Natural killer cell (primary cell): ENCODE results near the gene L3MBTL3. TPM values are rescaled to one million over a fixed set of nuclear protein-coding genes. Genes with fewer than 3 reads are reported as not detected.
A peak's percentile ranks its signal among the peaks of the same experiment; 100 is the strongest.

Experiments used
- ATAC-seq, 3 donors: fragments of 150-1000 bp in 2 of 3; fragments of 200-7000 bp in 1 of 3; cut with Tn5 transposase; 1 replicate in 1 of 3; 2 replicates in 2 of 3; pipeline ENCODE4 v1.10.0; 2021; ENCODE audit warnings: mild to moderate bottlenecking in 2 of 3, moderate library complexity in 2 of 3
- DNase-seq, 2 donors: peaks; one replicate each; pipeline versions ENCODE4 v3.0.0 to v3.0.0-alpha.2; 2013 to 2021; ENCODE audit warnings: mixed read lengths in 1 of 2
- H3K27ac ChIP-seq: one replicate; pipeline ENCODE4 v1.5.1; 2013; ENCODE audit warnings: mild to moderate bottlenecking, low read length
- H3K27me3 ChIP-seq: one replicate; pipeline ENCODE4 v1.6.1; 2013; ENCODE audit warnings: low read length; ENCODE audit not compliant: control insufficient read depth, insufficient read depth
- H3K36me3 ChIP-seq: one replicate; pipeline ENCODE4 v1.6.1; 2013; ENCODE audit warnings: low read length; ENCODE audit not compliant: control insufficient read depth, insufficient read depth
- H3K4me1 ChIP-seq: one replicate; pipeline ENCODE4 v1.6.1; 2013; ENCODE audit warnings: low read length; ENCODE audit not compliant: control insufficient read depth, insufficient read depth
- H3K4me3 ChIP-seq: one replicate; pipeline ENCODE4 v1.5.1; 2013; ENCODE audit warnings: low read length
- H3K9me3 ChIP-seq: one replicate; pipeline ENCODE4 v1.6.1; 2013; ENCODE audit warnings: low read length; ENCODE audit not compliant: control insufficient read depth, insufficient read depth
- H3K27ac Mint-ChIP-seq, 2 donors: one replicate each; pipeline ENCODE4 v1.8.0; 2022; ENCODE audit warnings: mild to moderate bottlenecking in 2 of 2, mixed read lengths in 2 of 2, moderate library complexity in 1 of 2
- H3K27me3 Mint-ChIP-seq, 2 donors: one replicate each; pipeline ENCODE4 v1.8.0; 2022; ENCODE audit warnings: low read depth in 2 of 2, mixed read lengths in 2 of 2
- H3K36me3 Mint-ChIP-seq: one replicate; pipeline ENCODE4 v1.8.0; 2022; ENCODE audit warnings: mixed read lengths
- H3K4me1 Mint-ChIP-seq, 2 donors: one replicate each; pipeline ENCODE4 v1.8.0; 2022; ENCODE audit warnings: mixed read lengths in 2 of 2
- H3K4me3 Mint-ChIP-seq: one replicate; pipeline ENCODE4 v1.8.0; 2022; ENCODE audit warnings: mild to moderate bottlenecking, moderate library complexity, mixed read lengths
- H3K9me3 Mint-ChIP-seq, 2 donors: one replicate each; pipeline ENCODE4 v1.8.0; 2022; ENCODE audit warnings: mixed read lengths in 2 of 2
- WGBS: methylation state at CpG from one replicate; pipeline ENCODE4 v1.1.7; 2013; ENCODE audit warnings: missing lambda C conversion rate; ENCODE audit not compliant: insufficient coverage; 5-methylcytosine and 5-hydroxymethylcytosine counted together
- intact Hi-C: fragments of 100-400 bp; cut with micrococcal nuclease; formaldehyde crosslinking; loops from one replicate; pipeline ENCODE4 v1.14.2; 2022
- total RNA-seq, 4 donors: library from RNA; stranded (reverse); fragments of 120-200 nt in 1 of 4; gene quantifications; one replicate each; pipeline versions ENCODE4 v1.2.3 to v1.2.4, GENCODE V29; 2013 to 2022
- TF ChIP-seq, protein P1 (sequence below): fragments of 200-600 bp; IDR thresholded peaks from one replicate; pipeline ENCODE4 v1.8.0; 2022; ENCODE audit warnings: antibody characterized with exemption

The L3MBTL3 gene
- total RNA-seq, 3 donors from 2014 or later (not counting 1 experiment from before 2014, with no cell fraction given), result 24.1 to 42.4 (median 27.5) TPM

GRCh38 chr6:130010387-130010786, 8.0 kb upstream of the L3MBTL3 start:
- Histone ChIP-seq H3K27ac (no peak overlapping the region), H3K27me3 (no peaks in the 10 kb centered on the region), H3K9me3 (no peaks in the 10 kb centered on the region), H3K4me1 (no peaks in the 10 kb centered on the region), H3K4me3 (no peak overlapping the region), H3K36me3 (no peaks in the 10 kb centered on the region)
- intact Hi-C loops, result no loop called here
- Mint-ChIP-seq H3K36me3 (no peaks in the 10 kb centered on the region), H3K27me3 (peaks cover 7 to 22% of the 10 kb centered on the region in 2 donors), H3K9me3 (no peaks in the 10 kb centered on the region), H3K27ac (no peak overlapping the region), H3K4me1 (no peaks in the 10 kb centered on the region), H3K4me3 (no peak overlapping the region)
- TF ChIP-seq, protein P1, sequence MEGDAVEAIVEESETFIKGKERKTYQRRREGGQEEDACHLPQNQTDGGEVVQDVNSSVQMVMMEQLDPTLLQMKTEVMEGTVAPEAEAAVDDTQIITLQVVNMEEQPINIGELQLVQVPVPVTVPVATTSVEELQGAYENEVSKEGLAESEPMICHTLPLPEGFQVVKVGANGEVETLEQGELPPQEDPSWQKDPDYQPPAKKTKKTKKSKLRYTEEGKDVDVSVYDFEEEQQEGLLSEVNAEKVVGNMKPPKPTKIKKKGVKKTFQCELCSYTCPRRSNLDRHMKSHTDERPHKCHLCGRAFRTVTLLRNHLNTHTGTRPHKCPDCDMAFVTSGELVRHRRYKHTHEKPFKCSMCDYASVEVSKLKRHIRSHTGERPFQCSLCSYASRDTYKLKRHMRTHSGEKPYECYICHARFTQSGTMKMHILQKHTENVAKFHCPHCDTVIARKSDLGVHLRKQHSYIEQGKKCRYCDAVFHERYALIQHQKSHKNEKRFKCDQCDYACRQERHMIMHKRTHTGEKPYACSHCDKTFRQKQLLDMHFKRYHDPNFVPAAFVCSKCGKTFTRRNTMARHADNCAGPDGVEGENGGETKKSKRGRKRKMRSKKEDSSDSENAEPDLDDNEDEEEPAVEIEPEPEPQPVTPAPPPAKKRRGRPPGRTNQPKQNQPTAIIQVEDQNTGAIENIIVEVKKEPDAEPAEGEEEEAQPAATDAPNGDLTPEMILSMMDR, result no peak
- WGBS, result 90% methylated on average over 2 of the region's 2 CpGs
- DNase-seq, result no peak
- ATAC-seq, result no peak

DNA sequence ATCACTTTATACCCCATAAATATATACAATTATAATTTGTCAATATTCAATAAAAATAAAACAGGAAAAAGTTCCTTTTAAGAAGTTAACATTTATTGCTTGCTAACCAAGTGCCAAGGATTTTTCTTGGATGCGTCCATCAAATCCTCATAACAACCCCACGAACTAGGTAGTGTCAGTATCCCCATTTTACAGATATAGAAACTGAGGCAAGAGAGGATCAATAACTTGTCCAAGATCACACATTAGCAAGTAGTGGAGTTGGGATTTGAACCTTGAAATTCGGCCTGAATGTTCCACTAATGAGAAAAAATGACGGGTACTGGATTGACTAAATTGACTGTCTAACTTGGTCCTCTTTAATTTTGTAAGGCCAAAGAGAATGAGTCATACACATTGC, 5.7 kb upstream of the L3MBTL3 start:
- Mint-ChIP-seq H3K4me1 (no peaks in the 10 kb centered on the region), H3K27ac (no peak overlapping the region), H3K4me3 (no peak overlapping the region), H3K36me3 (no peaks in the 10 kb centered on the region), H3K9me3 (no peaks in the 10 kb centered on the region), H3K27me3 (peaks cover 7 to 18% of the 10 kb centered on the region in 2 donors)
- intact Hi-C loops, result no loop called here
- Histone ChIP-seq H3K27me3 (no peaks in the 10 kb centered on the region), H3K4me1 (no peaks in the 10 kb centered on the region), H3K4me3 (no peak overlapping the region), H3K27ac (no peak overlapping the region), H3K36me3 (no peaks in the 10 kb centered on the region), H3K9me3 (no peaks in the 10 kb centered on the region)
- ATAC-seq (no peak), DNase-seq (no peak)
- WGBS, result 80% methylated on average over 2 of the region's 4 CpGs
- TF ChIP-seq, protein P1, result no peak

GRCh38 chr6:130018744-130019325, 454 bp downstream of the L3MBTL3 start:
- peak overlapping the region; percentile 71 for H3K4me3 ChIP-seq
- DNase-seq (peak; percentile 19 to 69), ATAC-seq (peak; percentile 24 to 41 (median 27))
- Mint-ChIP-seq H3K36me3 (peaks cover 8% of the 10 kb centered on the region), H3K27ac (peak overlapping the region; percentile 86 to 94), H3K9me3 (no peaks in the 10 kb centered on the region), H3K27me3 (no peaks in the 10 kb centered on the region), H3K4me3 (peak overlapping the region; percentile 99), H3K4me1 (peaks cover 14 to 15% of the 10 kb centered on the region in 2 donors)
- TF ChIP-seq, protein P1, result no peak
- intact Hi-C loops, result no loop called here
- WGBS, result under 1% methylated on average over 54 of the region's 54 CpGs
- H3K4me1 ChIP-seq, result peaks cover 4% of the 10 kb centered on the region
- H3K27me3 ChIP-seq, result no peaks in the 10 kb centered on the region
- peak overlapping the region; percentile 53 for H3K27ac ChIP-seq
- H3K36me3 ChIP-seq, result no peaks in the 10 kb centered on the region
- no peaks in the 10 kb centered on the region for H3K9me3 ChIP-seq
